GM18861 (cell line): ENCODE measurements around the gene TBC1D10A.

ENCODE experiments used
- ATAC-seq: cut with Tn5 transposase; IDR thresholded peaks from one replicate; pipeline ENCODE4 v1.9.1; 2021; ENCODE audit not compliant: unreplicated experiment

Gene TBC1D10A

GRCh38 chr22:30326706-30327362, at the start of gene TBC1D10A:
TSS of gene TBC1D10A (minus strand) at chr22:30326941. CDS start at chr22:30326881, 60 bp downstream.
- ATAC-seq = peak; percentile 74

DNA sequence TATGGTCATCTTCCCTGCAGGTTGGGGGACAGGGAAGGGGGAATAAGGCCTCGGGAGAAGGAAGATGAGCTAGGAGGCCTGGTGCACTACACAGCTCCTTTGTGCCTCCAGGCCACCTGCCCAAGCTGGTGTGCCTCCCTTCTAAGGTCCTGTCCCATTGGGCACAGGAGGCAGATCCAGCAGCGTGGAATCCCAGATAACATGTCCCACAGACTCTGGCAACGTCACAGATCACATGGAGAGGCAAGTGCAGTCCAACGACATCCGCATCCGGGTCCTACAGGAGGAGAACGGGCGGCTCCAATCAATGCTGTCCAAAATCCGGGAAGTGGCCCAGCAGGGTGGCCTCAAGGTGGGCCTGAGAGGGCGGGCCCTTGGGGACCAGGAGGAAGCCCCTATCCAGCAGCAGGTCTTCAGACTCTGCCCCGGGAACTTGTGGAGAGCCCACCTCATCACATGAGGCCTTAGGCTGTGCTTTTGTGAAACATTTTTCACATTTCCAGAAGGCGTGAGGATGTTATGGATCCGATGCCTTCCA, 48.6 kb upstream of the TBC1D10A start:
- ATAC-seq = no peak

GRCh38 chr22:30373331-30374325, 46.9 kb upstream of the TBC1D10A start:
- ATAC-seq = no peak

DNA sequence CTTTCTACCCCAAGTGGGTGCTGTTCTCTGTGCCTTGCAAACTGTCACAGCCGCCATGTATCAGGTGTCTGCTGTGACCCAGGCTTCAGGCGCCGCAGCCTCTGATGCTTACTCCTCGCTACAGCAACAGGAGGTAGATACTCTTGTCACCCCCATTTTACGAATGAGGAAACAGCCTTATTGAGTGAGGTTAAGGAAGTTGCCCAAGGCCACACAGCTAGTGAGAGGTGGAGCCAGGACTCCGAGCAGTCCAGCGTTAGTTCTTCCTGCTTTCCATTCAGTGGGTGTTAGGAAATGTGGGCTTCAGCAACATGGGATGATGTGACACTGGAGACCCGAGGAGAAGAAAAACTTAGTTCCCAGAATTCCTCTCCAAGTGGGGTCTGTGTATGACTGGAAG, 46.2 kb upstream of the TBC1D10A start:
- no peak for ATAC-seq

DNA sequence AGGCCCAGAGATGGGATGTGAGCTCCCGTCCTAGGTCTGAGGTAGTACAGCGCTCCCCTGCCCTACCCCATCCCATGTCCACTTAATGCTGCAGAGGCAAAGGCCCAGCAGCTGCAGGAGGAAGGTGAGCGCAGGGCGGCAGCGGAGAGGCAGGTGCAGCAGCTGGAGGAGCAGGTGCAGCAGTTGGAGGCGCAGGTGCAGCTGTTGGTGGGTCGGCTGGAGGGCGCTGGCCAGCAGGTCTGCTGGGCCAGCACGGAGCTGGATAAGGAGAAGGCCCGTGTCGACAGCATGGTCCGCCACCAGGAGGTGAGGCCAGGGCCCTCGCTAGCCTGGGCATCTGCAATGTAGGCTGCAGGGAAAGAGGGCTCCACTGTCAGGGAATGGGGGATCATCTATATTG, 45.2 kb upstream of the TBC1D10A start:
- ATAC-seq = no peak

DNA sequence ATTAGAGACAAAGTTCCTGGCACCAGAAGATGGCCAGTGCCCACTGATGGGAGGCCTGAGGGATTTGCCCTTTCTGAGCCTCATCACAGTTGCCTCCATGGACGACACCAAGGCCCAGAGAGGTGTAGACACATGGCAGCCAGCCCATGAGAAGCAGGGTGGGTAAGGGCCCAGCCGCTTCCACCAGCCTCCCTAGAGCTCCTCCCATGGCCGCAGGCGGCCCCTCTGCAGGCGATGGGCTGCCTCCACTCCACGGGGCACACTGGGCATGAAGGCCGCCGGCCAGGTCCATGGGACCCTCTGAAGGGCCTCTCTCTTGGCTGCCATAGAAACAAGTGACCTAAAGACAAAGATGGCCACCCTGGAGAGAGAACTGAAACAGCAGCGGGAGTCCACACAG, 44.6 kb upstream of the TBC1D10A start:
- no peak for ATAC-seq

DNA sequence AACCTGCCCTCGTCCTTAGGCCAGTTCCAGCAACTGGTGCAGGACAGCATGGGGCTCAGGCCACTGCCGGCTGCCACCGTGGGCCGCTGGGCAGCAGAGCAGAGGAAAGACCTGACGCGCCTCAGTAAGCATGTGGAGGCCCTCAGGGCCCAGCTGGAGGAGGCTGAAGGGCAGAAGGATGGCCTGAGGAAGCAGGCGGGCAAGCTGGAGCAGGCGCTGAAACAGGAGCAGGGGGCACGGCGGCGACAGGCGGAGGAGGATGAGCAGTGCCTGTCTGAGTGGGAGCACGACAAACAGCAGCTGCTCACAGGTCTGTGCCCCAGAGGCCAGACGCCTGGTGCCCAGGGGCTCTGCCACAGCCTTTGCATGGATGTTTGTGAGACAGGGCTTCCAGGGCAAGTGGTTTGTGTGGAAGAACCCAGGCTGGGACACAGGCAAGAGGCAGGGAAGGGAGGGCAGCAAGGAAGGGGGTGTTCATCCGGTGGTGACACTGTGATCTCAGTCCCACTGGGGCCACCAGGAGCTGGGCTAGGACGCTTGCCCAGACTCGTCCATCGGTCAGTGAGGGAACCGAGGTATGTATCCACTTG, 44.0 kb upstream of the TBC1D10A start:
- ATAC-seq = no peak

DNA sequence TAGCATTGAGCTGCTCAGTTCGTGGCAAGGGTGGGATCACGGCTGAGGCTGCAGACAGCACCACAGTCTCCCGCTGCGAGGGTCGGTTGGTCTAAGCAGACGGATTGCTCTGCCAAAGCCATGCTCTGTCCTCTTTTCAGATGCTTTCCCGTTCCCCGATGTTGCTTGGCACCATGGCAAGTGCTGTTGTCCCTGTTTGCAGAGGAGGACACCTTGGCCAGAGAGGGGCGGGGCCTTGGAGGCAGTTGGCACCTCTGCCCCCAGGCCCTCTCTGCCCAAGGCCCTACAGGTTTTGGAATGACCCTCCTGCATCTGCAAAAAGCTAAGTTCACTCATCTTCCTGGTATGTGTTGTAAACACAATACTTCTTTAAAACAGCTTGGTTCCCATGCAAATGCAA, 41.7 kb upstream of the TBC1D10A start:
- no peak for ATAC-seq

- ATAC-seq = no peak
Observed at GRCh38 chr22:30365891-30366290, 39.1 kb upstream of the TBC1D10A start.

DNA sequence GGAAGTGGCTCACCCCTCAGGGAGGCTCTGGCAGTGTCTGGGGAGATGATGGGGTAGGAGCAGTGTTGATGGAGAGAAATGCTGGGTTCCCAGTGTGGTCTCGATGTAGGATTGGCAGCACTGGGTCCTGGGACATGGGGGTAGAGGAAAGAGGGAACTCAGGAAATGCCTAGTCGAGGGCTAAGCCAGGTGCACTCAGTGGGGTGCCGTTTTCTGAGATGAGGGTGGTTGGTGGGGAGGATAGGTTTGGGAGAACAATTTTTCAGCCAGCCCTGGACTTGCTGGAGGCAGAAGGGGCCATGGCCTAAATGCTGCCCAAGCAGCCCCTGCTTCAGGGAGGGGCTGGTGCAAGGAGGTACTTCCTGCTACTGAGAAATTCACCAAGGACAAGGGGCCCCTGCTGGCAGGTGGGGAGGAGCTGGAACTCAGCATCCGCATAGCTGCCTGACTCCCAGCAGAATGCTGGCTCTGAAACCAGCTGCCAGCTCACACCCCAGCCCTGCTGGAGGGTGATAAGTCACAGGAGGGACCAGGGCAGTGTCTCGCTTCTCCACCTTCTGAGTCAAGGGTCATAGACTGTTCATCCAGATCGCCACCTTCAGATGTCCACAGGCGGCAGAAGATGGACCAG, 36.0 kb upstream of the TBC1D10A start:
- ATAC-seq = no peak

GRCh38 chr22:30361916-30362650, 35.3 kb upstream of the TBC1D10A start:
- ATAC-seq = no peak

DNA sequence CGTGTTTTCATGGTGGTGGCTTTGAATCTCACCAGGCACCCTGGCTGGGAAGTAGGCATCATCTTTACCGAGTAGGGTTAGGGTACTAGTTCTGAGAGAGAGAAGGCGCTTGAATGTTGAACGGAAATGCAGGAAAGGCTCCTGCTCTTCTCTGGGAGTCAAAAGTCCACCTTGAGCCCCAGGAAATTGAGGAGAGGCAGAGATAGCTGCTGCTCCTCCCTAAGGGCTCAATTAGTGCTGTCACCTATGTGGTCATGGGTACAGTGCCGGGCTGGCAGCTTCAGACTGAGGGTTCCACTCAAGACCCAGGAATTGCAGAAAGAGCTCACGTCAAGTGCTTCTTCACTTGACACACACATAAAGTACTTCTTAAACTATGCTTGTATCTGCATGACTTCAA, 31.8 kb upstream of the TBC1D10A start:
- no peak for ATAC-seq

- ATAC-seq = no peak
Observed at GRCh38 chr22:30357650-30358215, 31.0 kb upstream of the TBC1D10A start.

GRCh38 chr22:30357236-30357570, 30.5 kb upstream of the TBC1D10A start:
- ATAC-seq = no peak

DNA sequence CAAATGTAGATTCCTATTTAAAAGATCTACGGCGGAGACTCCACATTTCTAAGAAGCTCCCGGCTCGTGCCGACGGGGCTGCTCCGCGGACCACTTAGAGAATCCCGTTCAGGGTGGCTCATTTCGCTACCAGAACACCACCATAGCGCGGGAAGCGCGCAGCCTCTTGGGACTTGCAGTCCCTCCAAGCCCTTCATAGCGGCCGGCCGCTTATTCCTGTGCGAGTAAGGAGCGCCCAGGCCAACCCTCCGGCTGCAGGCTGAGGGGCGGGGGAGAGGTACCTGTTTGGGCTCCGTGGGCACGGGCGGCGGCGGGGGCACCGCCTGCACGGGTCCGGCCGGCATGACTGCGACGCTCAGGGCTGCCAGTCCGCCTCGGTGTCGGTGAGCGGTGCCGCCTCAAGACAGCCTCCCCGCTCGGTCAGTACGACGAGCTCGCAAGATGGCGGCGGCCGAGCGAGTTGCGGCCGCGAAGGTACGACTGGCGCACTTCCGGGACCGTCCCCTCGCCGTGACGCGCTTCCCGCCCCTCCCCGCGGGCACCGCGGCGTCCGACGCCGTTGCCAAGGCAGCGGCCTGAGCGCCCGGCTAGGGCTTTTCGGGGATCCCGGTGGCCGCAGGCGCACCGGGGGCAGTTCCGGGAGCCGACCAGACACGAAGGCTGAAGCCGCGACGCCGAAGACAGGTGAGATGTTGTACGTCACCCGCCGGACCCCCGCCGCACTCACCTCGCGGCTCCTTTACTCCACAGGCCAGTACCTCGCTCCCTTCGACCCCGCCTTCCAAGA, 29.9 kb upstream of the TBC1D10A start, which contains the start of the genes CCDC157 and SF3A1:
Gene CCDC157 (plus strand): TSS at position 559 of the 787 bp plus-strand sequence. CDS start 8,994 bp downstream, outside the sequence.
Gene SF3A1 (minus strand): TSS at position 446 of the 787 bp plus-strand sequence. CDS start 102 bp downstream, at position 344.
- ATAC-seq = peak; percentile 79

- ATAC-seq = no peak
Observed at GRCh38 chr22:30354644-30355043, 27.9 kb upstream of the TBC1D10A start.

- no peak for ATAC-seq
Observed at GRCh38 chr22:30351226-30351625, 24.5 kb upstream of the TBC1D10A start.

DNA sequence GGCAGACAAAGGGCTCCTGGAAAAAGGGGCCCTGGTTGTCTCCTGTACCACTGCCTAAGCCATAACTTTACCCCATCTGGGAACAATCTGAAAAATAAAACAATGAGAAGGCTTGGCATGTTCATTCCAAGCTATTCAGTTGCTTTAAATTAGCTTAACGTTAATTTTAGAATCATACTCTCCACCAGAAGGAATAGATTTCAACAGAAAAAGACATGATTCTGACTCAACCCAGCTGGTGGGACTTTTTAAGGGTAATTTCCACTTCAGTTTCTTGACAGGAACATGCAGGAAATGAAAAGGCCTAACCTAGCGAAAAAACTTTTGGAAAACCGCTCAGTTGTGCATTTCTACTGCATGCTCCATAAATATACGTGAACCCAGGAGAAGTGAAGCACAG, 22.1 kb upstream of the TBC1D10A start:
- ATAC-seq = no peak

GRCh38 chr22:30348404-30348803, 21.7 kb upstream of the TBC1D10A start:
- ATAC-seq = no peak
